Measurements from ENCODE around the gene SNORC.

Gene SNORC

DNA sequence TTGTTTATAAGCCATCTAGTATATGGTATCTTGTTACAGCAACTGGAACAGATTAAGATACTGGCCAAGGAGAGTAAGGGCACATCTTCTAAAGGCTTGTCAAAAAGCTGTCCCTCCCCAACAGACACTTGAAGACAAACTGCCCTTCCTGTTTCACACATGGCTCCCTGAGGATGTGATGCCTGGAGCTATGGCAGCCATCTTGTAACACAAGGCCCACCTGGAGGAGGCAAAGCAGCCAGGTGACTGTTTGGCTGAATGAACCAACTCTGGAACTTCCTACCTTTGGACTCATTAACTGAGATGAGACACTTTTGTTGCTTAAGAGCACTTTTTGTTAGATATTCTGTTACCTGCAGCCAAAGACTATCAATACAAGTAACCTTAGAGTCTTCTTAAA is 54.4 kb downstream of the SNORC start:
- TF ChIP-seq, protein P1, sequence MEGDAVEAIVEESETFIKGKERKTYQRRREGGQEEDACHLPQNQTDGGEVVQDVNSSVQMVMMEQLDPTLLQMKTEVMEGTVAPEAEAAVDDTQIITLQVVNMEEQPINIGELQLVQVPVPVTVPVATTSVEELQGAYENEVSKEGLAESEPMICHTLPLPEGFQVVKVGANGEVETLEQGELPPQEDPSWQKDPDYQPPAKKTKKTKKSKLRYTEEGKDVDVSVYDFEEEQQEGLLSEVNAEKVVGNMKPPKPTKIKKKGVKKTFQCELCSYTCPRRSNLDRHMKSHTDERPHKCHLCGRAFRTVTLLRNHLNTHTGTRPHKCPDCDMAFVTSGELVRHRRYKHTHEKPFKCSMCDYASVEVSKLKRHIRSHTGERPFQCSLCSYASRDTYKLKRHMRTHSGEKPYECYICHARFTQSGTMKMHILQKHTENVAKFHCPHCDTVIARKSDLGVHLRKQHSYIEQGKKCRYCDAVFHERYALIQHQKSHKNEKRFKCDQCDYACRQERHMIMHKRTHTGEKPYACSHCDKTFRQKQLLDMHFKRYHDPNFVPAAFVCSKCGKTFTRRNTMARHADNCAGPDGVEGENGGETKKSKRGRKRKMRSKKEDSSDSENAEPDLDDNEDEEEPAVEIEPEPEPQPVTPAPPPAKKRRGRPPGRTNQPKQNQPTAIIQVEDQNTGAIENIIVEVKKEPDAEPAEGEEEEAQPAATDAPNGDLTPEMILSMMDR (IDR thresholded peaks at IDR 0.05; ENCODE audit: insufficient read depth, low read length, poor library complexity, severe bottlenecking): no peak
- Histone ChIP-seq H3K27me3 (replicated peaks; ENCODE audit: control insufficient read depth, insufficient read depth, low read length) (peaks cover 2% of the 10 kb centered on the region), H3K4me3 (replicated peaks; ENCODE audit: low read depth, low read length) (no peak overlapping the region), H3K36me3 (ENCODE audit: control insufficient read depth, insufficient read depth, low read length) (no peaks in the 10 kb centered on the region)
- DNase-seq (ENCODE audit: extremely low read depth, insufficient read length): no peak

DNA sequence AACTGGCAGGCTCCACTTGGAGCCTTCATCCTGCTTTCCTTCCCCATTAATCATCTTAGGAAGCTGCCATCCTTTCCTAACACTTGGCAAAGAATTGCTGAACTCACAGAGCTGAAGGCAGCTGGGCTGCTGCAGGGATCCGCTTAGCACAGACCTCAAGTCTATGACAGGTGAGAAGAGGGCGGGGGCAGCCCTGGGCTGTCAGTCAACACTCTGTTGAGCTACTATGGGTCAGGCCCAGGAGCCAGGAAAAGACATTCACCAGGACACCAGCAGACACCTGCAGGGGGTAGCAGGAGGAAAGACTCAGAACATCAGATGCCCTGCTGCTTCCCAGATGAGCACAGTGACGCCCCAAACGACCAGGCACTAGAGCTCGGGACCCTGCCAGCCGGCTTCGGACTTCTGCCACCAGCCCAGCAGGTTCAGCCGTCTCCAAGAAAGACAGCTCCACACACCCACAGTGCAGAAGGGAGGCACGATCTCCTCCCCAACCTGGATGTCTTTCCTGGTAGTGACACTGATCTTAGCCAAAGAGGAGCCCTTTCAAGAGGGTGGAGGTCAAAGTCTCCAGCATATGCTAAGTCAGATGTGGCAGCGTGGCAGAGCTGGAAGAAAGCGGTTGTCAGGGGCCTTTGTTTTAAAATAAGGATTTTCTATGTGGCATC is 55.2 kb downstream of the SNORC start:
- H3K36me3 ChIP-seq (ENCODE audit: control insufficient read depth, insufficient read depth, low read length): no peaks in the 10 kb centered on the region
- peaks cover 2% of the 10 kb centered on the region for H3K27me3 ChIP-seq (replicated peaks; ENCODE audit: control insufficient read depth, insufficient read depth, low read length)
- TF ChIP-seq, protein P1 (IDR thresholded peaks at IDR 0.05; ENCODE audit: insufficient read depth, low read length, poor library complexity, severe bottlenecking): no peak
- DNase-seq (ENCODE audit: extremely low read depth, insufficient read length): no peak
- no peak overlapping the region for H3K4me3 ChIP-seq (replicated peaks; ENCODE audit: low read depth, low read length)

DNA sequence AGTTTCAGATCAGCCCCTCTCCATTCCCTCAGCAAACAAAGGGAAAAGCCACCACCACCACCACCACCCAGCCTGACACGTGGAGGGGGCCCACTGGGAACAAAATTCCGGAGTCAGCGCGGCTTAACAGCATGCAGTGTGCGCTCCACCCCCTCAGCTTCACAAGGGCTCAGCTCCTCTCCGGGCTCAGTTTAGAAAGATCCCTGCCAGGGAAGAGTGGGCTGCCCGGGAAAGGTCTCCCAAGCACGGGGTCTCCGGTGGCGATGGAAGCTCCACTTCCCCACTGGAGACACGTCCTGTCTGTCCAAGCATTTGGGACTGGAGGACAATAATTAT is 55.7 kb downstream of the SNORC start:
- no peak for DNase-seq (ENCODE audit: extremely low read depth, insufficient read length)
- Histone ChIP-seq H3K4me3 (replicated peaks; ENCODE audit: low read depth, low read length) (no peak overlapping the region), H3K27me3 (replicated peaks; ENCODE audit: control insufficient read depth, insufficient read depth, low read length) (peaks cover 2% of the 10 kb centered on the region), H3K36me3 (ENCODE audit: control insufficient read depth, insufficient read depth, low read length) (no peaks in the 10 kb centered on the region)
- TF ChIP-seq, protein P1 (IDR thresholded peaks at IDR 0.05; ENCODE audit: insufficient read depth, low read length, poor library complexity, severe bottlenecking): no peak

DNA sequence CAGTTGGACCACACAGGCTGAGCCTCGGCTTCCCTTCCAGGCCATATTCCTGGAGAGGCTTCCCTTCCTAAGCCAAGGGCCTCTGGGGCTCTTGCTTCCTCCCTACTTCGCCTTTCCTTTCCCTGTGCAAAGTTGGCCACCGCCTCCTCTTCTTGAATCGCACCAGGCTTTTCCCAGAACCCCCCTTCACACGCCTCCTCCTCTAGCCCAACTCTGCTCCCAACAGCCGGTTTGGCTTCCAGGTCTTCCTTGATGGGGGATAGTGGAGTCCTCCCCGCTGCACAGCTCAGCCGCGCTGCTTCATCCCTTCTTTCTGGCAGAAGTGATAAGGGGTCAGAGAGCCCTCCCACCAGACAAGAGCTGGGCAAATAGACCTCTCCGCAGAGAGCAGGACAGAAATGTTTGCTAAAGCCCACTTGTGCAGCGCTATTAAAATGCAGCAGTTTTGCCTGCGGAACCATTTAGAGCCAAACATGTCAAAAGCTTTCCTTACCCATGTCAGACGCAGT is 56.4 kb downstream of the SNORC start:
- peaks cover 2% of the 10 kb centered on the region for H3K27me3 ChIP-seq (replicated peaks; ENCODE audit: control insufficient read depth, insufficient read depth, low read length)
- TF ChIP-seq, protein P1 (IDR thresholded peaks at IDR 0.05; ENCODE audit: insufficient read depth, low read length, poor library complexity, severe bottlenecking): no peak
- DNase-seq (ENCODE audit: extremely low read depth, insufficient read length): no peak

DNA sequence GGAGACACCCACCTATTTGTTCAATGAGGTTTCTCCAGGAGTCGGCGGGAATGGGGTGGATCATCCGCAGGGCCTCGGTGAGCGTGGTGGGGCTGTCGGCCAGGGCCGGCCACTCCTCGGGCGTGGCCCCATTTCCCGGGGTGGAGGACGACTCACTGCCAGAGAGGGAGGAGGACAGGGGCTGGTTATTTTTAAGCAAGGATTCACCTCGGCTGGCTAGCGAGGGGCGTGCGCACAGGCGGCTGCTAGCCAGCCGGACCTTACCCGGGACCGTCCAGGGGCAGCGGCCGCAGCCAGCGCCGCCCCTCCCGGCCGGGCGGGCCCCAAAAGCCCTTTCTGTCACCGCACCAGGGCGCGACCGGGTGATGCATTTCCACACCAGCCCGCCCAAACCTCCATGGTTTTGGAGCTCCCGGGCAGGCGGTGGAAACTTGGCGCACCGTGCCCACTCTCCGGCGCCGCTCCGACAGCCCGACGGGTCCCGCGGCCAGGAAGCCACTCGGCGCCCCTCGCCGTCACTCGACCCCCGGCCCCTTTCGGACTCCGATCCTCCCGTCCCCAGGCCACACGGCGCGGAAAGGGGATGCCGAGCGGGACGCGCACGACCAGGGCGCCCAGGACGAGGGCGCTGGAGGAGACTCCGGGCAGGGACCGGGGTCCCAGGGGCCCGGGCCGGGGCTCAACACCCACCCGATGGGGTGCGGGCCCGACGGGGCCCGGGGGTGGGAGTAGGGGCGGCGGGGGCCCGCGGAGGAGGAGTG is 57.1 kb downstream of the SNORC start:
- Histone ChIP-seq H3K4me3 (replicated peaks; ENCODE audit: low read depth, low read length) (no peak overlapping the region), H3K27me3 (replicated peaks; ENCODE audit: control insufficient read depth, insufficient read depth, low read length) (peaks cover 2% of the 10 kb centered on the region), H3K36me3 (ENCODE audit: control insufficient read depth, insufficient read depth, low read length) (no peaks in the 10 kb centered on the region)
- TF ChIP-seq, protein P1 (IDR thresholded peaks at IDR 0.05; ENCODE audit: insufficient read depth, low read length, poor library complexity, severe bottlenecking): no peak
- DNase-seq (ENCODE audit: extremely low read depth, insufficient read length): no peak

More for the DNA sequence above, 56.4 kb downstream of the SNORC start:
- H3K36me3 ChIP-seq (ENCODE audit: control insufficient read depth, insufficient read depth, low read length): no peaks in the 10 kb centered on the region
- no peak overlapping the region for H3K4me3 ChIP-seq (replicated peaks; ENCODE audit: low read depth, low read length)

Measured in GM06990 (cell line).